SW480 (cell line): Measurements from ENCODE around the gene GRIK4.

Experiments used
- DNase-seq: peaks from one replicate; pipeline ENCODE4 v3.0.0-alpha.2; 2016; ENCODE audit warnings: low spot score

The GRIK4 gene

GRCh38 chr11:120668537-120668936 lies 157.0 kb downstream of the GRIK4 start:
- no peak for DNase-seq

GRCh38 chr11:120674542-120674941 lies 163.0 kb downstream of the GRIK4 start:
- DNase-seq, result peak; percentile 75

- no peak for DNase-seq
Measured at GRCh38 chr11:120675171-120675570, 163.6 kb downstream of the GRIK4 start.

- DNase-seq, result no peak
Measured at GRCh38 chr11:120676991-120677390, 165.4 kb downstream of the GRIK4 start.

- no peak for DNase-seq
Measured at GRCh38 chr11:120680322-120680721, 168.8 kb downstream of the GRIK4 start.

- no peak for DNase-seq
Measured at GRCh38 chr11:120681434-120682331, 170.1 kb downstream of the GRIK4 start.

- no peak for DNase-seq
Measured at GRCh38 chr11:120682332-120682649, 170.7 kb downstream of the GRIK4 start.

GRCh38 chr11:120682866-120683265 lies 171.3 kb downstream of the GRIK4 start:
- no peak for DNase-seq

GRCh38 chr11:120686516-120686915 lies 175.0 kb downstream of the GRIK4 start:
- no peak for DNase-seq

GRCh38 chr11:120688163-120688562 lies 176.6 kb downstream of the GRIK4 start:
- DNase-seq, result no peak

- no peak for DNase-seq
Measured at GRCh38 chr11:120689596-120690275, 178.2 kb downstream of the GRIK4 start.

- no peak for DNase-seq
Measured at GRCh38 chr11:120690406-120690805, 178.9 kb downstream of the GRIK4 start.

- no peak for DNase-seq
Measured at GRCh38 chr11:120694726-120695125, 183.2 kb downstream of the GRIK4 start.

GRCh38 chr11:120695426-120695825 lies 183.9 kb downstream of the GRIK4 start:
- DNase-seq, result no peak

- DNase-seq, result no peak
Measured at GRCh38 chr11:120695939-120696338, 184.4 kb downstream of the GRIK4 start.

- DNase-seq, result no peak
Measured at GRCh38 chr11:120696597-120697218, 185.2 kb downstream of the GRIK4 start.

GRCh38 chr11:120698918-120699317 lies 187.4 kb downstream of the GRIK4 start:
- DNase-seq, result peak; percentile 25

GRCh38 chr11:120702656-120703055 lies 191.1 kb downstream of the GRIK4 start:
- no peak for DNase-seq

- DNase-seq, result no peak
Measured at GRCh38 chr11:120703358-120704152, 192.0 kb downstream of the GRIK4 start.

GRCh38 chr11:120704256-120704750 lies 192.8 kb downstream of the GRIK4 start:
- no peak for DNase-seq

GRCh38 chr11:120706257-120706656 lies 194.7 kb downstream of the GRIK4 start:
- no peak for DNase-seq

- no peak for DNase-seq
Measured at GRCh38 chr11:120707098-120707497, 195.6 kb downstream of the GRIK4 start.
